ENCODE results near the gene GIMAP8.
"Not testable (repeated sequence)": the region's sequence is repeated elsewhere in the genome, so short reads cannot be mapped to it uniquely, and the experiment has no call there.

Gene GIMAP8

DNA sequence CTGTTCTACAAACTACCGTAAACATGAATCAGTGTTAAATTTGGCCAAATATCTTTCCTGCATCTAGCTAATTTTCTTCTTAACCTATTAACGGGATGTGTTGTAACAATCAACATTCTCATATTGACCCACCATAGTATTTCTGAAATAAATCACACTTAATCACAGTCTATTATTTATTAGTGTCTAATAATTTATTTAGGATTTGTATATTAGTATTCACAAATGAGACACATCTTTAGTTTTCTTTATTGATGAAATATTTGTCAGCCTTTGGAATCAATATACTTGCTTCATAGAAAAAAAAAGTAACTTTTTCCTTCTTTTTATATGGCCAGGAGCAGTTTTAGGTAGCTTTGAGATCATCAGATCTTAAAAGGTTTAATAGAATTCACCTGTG, 68.9 kb downstream of the GIMAP8 start:
- DNase-seq, result no peak

DNA sequence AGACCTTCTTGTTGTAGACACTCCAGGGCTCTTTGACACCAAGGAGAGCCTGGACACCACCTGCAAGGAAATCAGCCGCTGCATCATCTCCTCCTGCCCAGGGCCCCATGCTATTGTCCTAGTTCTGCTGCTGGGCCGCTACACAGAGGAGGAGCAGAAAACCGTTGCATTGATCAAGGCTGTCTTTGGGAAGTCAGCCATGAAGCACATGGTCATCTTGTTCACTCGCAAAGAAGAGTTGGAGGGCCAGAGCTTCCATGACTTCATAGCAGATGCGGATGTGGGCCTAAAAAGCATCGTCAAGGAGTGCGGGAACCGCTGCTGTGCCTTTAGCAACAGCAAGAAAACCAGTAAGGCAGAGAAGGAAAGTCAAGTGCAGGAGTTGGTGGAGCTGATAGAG, 69.7 kb downstream of the GIMAP8 start:
- no peak for DNase-seq

DNA sequence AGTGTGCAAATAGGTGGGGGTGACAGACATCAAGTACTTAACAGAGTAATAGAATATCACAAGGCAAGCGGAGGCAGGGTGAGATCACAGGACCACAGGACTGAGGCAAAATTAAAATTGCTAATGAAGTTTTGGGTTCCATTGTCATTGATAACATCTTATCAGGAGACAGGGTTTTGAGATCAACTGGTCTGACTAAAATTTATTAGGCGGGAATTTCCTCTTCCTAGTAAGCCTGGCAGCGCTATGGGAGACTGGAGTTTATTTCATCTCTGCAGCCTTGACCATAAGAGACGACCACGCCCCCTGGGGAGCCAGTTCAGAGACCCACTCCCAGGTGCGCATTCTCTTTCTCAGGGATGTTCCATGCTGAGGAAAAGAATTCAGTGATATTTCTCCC, 72.5 kb downstream of the GIMAP8 start:
- DNase-seq, result not testable (repeated sequence)

DNA sequence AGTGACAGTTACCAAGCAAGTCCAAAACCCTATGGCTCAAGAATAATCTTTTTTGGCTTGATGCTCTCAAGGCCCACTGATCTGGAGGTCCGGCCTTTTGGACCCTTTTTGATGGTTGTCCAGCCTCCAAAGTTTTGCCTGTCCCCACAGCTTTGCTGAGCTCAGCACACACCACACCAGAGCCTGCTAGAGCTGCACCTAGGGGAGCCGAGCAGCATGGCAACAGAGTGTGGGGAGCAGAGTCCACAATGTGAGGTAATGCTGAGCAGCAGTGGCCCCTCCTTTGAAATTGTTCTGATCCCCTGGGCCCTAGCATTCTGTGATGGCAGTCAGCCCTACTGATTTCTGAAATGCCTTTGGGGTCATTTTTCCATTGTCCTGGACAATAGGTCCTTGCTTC, 73.6 kb downstream of the GIMAP8 start:
- DNase-seq, result no peak
